Measurements from ENCODE around the gene CHADL. TPM values are rescaled to one million over a fixed set of nuclear protein-coding genes. Genes with fewer than 3 reads are reported as not detected.

CHADL gene
- total and polyA plus RNA-seq, 2 experiments from 2014 or later: 1.6 TPM; not detected in 1

DNA sequence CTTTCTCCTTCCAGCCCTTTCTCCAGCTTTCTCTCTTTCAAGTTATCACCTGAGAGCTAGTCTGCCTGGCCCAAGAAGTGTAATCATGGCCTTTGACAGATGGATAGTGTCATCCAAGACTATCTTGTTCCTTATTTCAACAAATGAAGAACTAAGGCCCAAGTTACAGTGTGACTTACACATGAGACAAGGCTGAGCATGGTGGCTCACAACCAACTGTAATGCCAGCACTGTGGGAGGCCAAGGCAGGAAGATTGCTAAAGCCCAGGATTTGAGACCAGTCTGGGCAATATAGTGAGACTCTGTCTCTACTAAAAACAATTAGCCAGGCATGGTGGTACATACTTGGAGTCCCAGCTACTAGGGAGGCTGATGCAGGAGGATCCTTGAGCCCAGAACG lies 48.9 kb upstream of the CHADL start (continued):
- TF ChIP-seq ZNF462 (CRISPR knock-in tag; IDR thresholded peaks at IDR 0.05): no peak
- no peak for TF ChIP-seq EZH2 (IDR thresholded peaks at IDR 0.05; ENCODE audit: low read depth, unreplicated experiment)
- TF ChIP-seq CREB1 (CRISPR knock-in tag; IDR thresholded peaks at IDR 0.05; ENCODE audit: low read depth): no peak
- TF ChIP-seq, protein P1, sequence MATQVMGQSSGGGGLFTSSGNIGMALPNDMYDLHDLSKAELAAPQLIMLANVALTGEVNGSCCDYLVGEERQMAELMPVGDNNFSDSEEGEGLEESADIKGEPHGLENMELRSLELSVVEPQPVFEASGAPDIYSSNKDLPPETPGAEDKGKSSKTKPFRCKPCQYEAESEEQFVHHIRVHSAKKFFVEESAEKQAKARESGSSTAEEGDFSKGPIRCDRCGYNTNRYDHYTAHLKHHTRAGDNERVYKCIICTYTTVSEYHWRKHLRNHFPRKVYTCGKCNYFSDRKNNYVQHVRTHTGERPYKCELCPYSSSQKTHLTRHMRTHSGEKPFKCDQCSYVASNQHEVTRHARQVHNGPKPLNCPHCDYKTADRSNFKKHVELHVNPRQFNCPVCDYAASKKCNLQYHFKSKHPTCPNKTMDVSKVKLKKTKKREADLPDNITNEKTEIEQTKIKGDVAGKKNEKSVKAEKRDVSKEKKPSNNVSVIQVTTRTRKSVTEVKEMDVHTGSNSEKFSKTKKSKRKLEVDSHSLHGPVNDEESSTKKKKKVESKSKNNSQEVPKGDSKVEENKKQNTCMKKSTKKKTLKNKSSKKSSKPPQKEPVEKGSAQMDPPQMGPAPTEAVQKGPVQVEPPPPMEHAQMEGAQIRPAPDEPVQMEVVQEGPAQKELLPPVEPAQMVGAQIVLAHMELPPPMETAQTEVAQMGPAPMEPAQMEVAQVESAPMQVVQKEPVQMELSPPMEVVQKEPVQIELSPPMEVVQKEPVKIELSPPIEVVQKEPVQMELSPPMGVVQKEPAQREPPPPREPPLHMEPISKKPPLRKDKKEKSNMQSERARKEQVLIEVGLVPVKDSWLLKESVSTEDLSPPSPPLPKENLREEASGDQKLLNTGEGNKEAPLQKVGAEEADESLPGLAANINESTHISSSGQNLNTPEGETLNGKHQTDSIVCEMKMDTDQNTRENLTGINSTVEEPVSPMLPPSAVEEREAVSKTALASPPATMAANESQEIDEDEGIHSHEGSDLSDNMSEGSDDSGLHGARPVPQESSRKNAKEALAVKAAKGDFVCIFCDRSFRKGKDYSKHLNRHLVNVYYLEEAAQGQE (IDR thresholded peaks at IDR 0.05; ENCODE audit: unreplicated experiment): no peak
